Measurements from ENCODE around the gene CITED4. TPM values are rescaled to one million over a fixed set of nuclear protein-coding genes. Genes with fewer than 3 reads are reported as not detected.

The CITED4 gene
- total RNA-seq, 1 donor from 2014 or later, result 30.5 TPM

GRCh38 chr1:40886318-40887011, 24.3 kb upstream of the CITED4 start:
- Mint-ChIP-seq H3K36me3 (ENCODE audit: low read depth) (no peaks in the 10 kb centered on the region), H3K4me3 (ENCODE audit: unreplicated experiment) (no peak overlapping the region), H3K9me3 (ENCODE audit: low read depth) (no peaks in the 10 kb centered on the region), H3K27me3 (ENCODE audit: low read depth) (no peaks in the 10 kb centered on the region), H3K27ac (ENCODE audit: unreplicated experiment) (no peak overlapping the region), H3K4me1 (ENCODE audit: low read depth) (peaks cover 14% of the 10 kb centered on the region)
- TF ChIP-seq, protein P1, sequence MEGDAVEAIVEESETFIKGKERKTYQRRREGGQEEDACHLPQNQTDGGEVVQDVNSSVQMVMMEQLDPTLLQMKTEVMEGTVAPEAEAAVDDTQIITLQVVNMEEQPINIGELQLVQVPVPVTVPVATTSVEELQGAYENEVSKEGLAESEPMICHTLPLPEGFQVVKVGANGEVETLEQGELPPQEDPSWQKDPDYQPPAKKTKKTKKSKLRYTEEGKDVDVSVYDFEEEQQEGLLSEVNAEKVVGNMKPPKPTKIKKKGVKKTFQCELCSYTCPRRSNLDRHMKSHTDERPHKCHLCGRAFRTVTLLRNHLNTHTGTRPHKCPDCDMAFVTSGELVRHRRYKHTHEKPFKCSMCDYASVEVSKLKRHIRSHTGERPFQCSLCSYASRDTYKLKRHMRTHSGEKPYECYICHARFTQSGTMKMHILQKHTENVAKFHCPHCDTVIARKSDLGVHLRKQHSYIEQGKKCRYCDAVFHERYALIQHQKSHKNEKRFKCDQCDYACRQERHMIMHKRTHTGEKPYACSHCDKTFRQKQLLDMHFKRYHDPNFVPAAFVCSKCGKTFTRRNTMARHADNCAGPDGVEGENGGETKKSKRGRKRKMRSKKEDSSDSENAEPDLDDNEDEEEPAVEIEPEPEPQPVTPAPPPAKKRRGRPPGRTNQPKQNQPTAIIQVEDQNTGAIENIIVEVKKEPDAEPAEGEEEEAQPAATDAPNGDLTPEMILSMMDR (IDR thresholded peaks at IDR 0.05), result no peak
- DNase-seq (ENCODE audit: low spot score), result no peak

DNA sequence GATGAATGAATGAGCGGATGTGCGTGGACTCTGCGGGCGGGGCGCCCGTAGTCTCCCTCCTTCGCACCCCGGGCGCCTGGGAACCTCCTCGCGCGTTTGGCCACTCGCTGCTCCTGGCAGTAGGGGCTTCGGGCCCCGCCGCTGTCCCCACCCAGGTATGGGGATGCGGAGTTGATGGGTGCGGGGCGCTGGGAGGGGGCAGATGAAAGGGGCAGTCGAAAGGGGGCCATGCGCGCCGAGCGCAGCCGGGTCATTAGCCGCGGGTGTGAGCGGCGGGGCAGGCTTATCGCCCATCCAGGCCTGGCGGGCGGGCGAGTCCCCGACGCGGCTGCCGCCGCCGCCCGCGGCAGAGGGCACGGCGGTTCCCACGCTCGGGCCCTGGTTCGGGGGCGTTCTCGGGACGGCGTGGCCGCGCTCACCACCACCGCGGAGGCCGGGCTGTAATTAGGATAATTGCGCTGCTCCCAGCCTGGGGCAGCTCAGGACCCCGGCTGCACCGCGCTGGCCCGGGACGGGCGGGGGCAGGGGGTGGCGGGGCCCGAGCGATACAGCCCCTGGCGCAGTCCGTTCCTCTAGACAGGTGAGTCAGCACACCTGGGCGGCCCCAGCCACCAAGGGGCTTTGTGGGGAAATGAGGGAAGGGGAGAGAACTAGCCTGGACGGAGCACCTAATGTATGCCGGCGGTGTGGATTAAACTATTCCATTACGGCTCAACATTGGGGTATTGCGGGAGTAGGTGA, 22.1 kb upstream of the CITED4 start:
- Mint-ChIP-seq H3K27me3 (ENCODE audit: low read depth) (no peaks in the 10 kb centered on the region), H3K4me3 (ENCODE audit: unreplicated experiment) (peak overlapping the region; percentile 28), H3K27ac (ENCODE audit: unreplicated experiment) (no peak overlapping the region), H3K4me1 (ENCODE audit: low read depth) (peaks cover 14% of the 10 kb centered on the region), H3K36me3 (ENCODE audit: low read depth) (no peaks in the 10 kb centered on the region), H3K9me3 (ENCODE audit: low read depth) (no peaks in the 10 kb centered on the region)
- TF ChIP-seq, protein P1 (IDR thresholded peaks at IDR 0.05), result no peak
- DNase-seq (ENCODE audit: low spot score), result no peak

DNA sequence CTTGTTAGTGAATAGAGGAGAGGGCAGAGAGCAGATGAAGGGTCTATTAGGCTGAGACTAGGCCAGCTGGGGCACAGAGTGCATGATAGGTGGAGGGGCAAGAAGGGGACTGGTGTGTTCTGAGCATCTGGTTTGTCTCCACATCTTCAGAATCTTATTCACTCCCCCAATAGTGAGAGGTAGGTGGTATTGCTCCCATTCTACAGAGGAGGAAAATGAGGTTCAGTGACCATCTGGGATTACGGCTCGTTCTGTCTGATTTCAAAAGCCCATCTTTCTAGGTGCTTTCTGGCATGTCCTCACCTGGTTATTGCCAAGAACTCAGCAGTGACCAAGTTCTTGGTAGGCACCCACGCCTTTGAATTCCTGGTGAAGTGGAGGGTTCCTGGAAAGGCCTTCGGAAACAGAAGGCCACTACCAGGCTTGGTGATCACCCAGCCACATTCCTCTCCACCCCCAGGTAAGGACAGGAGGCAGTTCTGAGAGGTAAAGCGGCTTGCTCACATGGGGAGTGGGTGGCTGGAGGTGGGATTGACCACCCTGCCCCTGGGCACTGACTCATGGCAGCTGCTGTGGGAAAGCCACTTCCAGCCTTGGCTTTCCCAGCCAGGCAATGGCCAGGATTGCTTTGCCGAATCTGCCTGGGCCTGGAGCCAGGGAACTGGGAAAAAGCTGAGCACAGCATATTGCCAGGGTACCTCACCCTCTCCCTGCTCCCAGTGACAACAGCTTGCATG, 18.8 kb upstream of the CITED4 start:
- DNase-seq (ENCODE audit: low spot score), result no peak
- TF ChIP-seq, protein P1 (IDR thresholded peaks at IDR 0.05), result no peak
- peaks cover under 1% of the 10 kb centered on the region for H3K9me3 Mint-ChIP-seq (ENCODE audit: low read depth)
- H3K27me3 Mint-ChIP-seq (ENCODE audit: low read depth), result no peaks in the 10 kb centered on the region
- H3K4me1 Mint-ChIP-seq (ENCODE audit: low read depth), result peaks cover 39% of the 10 kb centered on the region
- no peak overlapping the region for H3K27ac Mint-ChIP-seq (ENCODE audit: unreplicated experiment)
- no peaks in the 10 kb centered on the region for H3K36me3 Mint-ChIP-seq (ENCODE audit: low read depth)
- no peak overlapping the region for H3K4me3 Mint-ChIP-seq (ENCODE audit: unreplicated experiment)

DNA sequence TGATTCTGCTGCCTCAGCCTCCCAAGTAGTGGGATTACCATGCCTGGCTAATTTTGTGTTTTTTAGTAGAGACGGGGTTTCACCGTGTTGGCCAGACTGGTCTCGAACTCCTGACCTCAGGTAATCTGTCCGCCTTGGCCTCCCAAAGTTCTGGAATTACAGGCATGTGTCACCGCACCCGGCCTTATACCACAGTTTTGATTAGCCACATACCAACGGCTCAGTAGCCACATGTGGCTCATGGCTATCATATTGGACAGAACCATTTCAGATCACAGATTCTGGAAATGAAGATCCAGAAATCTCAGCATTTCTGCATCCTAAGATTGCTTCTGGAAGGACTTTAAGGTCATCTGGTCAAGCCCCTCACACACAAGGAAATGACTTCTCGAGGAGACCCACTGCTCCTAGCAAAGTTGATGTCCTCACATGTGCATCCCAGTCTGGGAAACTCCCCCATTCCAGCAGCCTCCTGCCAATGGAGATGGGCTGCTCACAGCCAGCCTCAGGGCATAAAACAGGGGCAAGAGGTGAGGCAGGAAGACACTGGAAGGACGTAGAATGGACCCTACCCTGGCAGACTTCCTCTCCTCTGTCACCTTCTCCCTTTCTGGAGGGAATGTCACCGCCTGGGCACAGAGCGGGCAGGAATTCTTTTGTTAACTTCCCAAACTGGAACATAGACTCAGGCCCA, 17.5 kb upstream of the CITED4 start:
- Mint-ChIP-seq H3K4me3 (ENCODE audit: unreplicated experiment) (no peak overlapping the region), H3K36me3 (ENCODE audit: low read depth) (no peaks in the 10 kb centered on the region), H3K9me3 (ENCODE audit: low read depth) (peaks cover 3% of the 10 kb centered on the region), H3K27me3 (ENCODE audit: low read depth) (no peaks in the 10 kb centered on the region), H3K27ac (ENCODE audit: unreplicated experiment) (no peak overlapping the region), H3K4me1 (ENCODE audit: low read depth) (peaks cover 50% of the 10 kb centered on the region)
- DNase-seq (ENCODE audit: low spot score), result no peak
- TF ChIP-seq, protein P1 (IDR thresholded peaks at IDR 0.05), result no peak

- Mint-ChIP-seq H3K27me3 (ENCODE audit: low read depth) (no peaks in the 10 kb centered on the region), H3K27ac (ENCODE audit: unreplicated experiment) (peak overlapping the region; percentile 98), H3K36me3 (ENCODE audit: low read depth) (no peaks in the 10 kb centered on the region), H3K4me1 (ENCODE audit: low read depth) (peaks cover 53% of the 10 kb centered on the region), H3K9me3 (ENCODE audit: low read depth) (peaks cover 3% of the 10 kb centered on the region), H3K4me3 (ENCODE audit: unreplicated experiment) (no peak overlapping the region)
- no peak for DNase-seq (ENCODE audit: low spot score)
- TF ChIP-seq, protein P1 (IDR thresholded peaks at IDR 0.05), result no peak
These were observed 16.7 kb upstream of the CITED4 start for GRCh38 chr1:40878906-40879305.

Measured in chondrocyte (in vitro differentiated cells).